Left lobe of liver (tissue), 2 donors: ENCODE measurements around the gene MLST8. TPM values are rescaled to one million over a fixed set of nuclear protein-coding genes. Genes with fewer than 3 reads are reported as not detected.
A peak's percentile ranks its signal among the peaks of the same experiment; 100 is the strongest.

Experiments
- ATAC-seq: fragments of 200-7000 bp; cut with Tn5 transposase; one replicate; pipeline ENCODE4 v1.9.1; 2020; ENCODE audit warnings: mild to moderate bottlenecking, moderate library complexity
- DNase-seq: peaks from one replicate; pipeline ENCODE4 v3.0.0-alpha.2; 2020; ENCODE audit warnings: low spot score
- total RNA-seq: library from RNA; stranded (reverse); gene quantifications from one replicate; pipeline ENCODE4 v1.2.1, GENCODE V29; 2021
- donor health status: DM: no; HTN: no; CAD: no; lungs with moderate emphysema.
- donor health status: DM: no; HTN: yes; CAD: no.

The MLST8 gene
- total RNA-seq = 16.9 TPM

- DNase-seq (peak; percentile 87), ATAC-seq (peak; percentile 92)
Measured at GRCh38 chr16:2205104-2205966, at the start of gene MLST8. TSS of gene MLST8 (plus strand) at chr16:2205454. CDS start at chr16:2206086, 632 bp downstream.

- ATAC-seq (no peak), DNase-seq (no peak)
Measured at GRCh38 chr16:2155977-2156848, 49.0 kb upstream of the MLST8 start.

GRCh38 chr16:2156849-2157224 lies 48.4 kb upstream of the MLST8 start:
- no peak for ATAC-seq
- DNase-seq = no peak

GRCh38 chr16:2157480-2158261 lies 47.6 kb upstream of the MLST8 start:
- peak; percentile 38 for ATAC-seq
- peak; percentile 93 for DNase-seq

GRCh38 chr16:2158262-2158638 lies 47.0 kb upstream of the MLST8 start:
- peak; percentile 0 for ATAC-seq
- no peak for DNase-seq

GRCh38 chr16:2159175-2159838 lies 45.9 kb upstream of the MLST8 start:
- DNase-seq (peak; percentile 88), ATAC-seq (peak; percentile 31)

- ATAC-seq (peak; percentile 22), DNase-seq (peak; percentile 73)
Measured at GRCh38 chr16:2160915-2161551, 44.2 kb upstream of the MLST8 start.

- DNase-seq = no peak
- no peak for ATAC-seq
Measured at GRCh38 chr16:2161911-2162310, 43.3 kb upstream of the MLST8 start.

- DNase-seq = no peak
Measured at GRCh38 chr16:2162676-2163118, 42.6 kb upstream of the MLST8 start.

GRCh38 chr16:2163211-2163881 lies 41.9 kb upstream of the MLST8 start:
- ATAC-seq = no peak
- DNase-seq = no peak

More at GRCh38 chr16:2162676-2163118, 42.6 kb upstream of the MLST8 start:
- ATAC-seq = no peak

- no peak for DNase-seq
- ATAC-seq = no peak
Measured at GRCh38 chr16:2165861-2166260, 39.4 kb upstream of the MLST8 start.

- DNase-seq (peak; percentile 74), ATAC-seq (peak; percentile 62)
Measured at GRCh38 chr16:2166263-2167067, 38.8 kb upstream of the MLST8 start.

- DNase-seq = peak; percentile 67
- ATAC-seq = peak; percentile 69
Measured at GRCh38 chr16:2167068-2167638, 38.1 kb upstream of the MLST8 start.

- DNase-seq = no peak
- ATAC-seq = no peak
Measured at GRCh38 chr16:2170080-2170479, 35.2 kb upstream of the MLST8 start.

GRCh38 chr16:2170587-2171435 lies 34.4 kb upstream of the MLST8 start:
- DNase-seq (no peak), ATAC-seq (no peak)

GRCh38 chr16:2171601-2172178 lies 33.6 kb upstream of the MLST8 start:
- no peak for DNase-seq

More at GRCh38 chr16:2171601-2172178, 33.6 kb upstream of the MLST8 start:
- no peak for ATAC-seq
